Esophagus muscularis mucosa (tissue), 4 donors: ENCODE data around the gene CTXN1. TPM values are rescaled to one million over a fixed set of nuclear protein-coding genes. Genes with fewer than 3 reads are reported as not detected.

Experiments used
- DNase-seq: peaks from one replicate; pipeline ENCODE4 v3.0.0-alpha.2; 2017; ENCODE audit errors: extremely low spot score
- H3K27ac ChIP-seq, 4 donors: fragments of 200-600 bp; sonication (generic); replicated peaks in 1 of 4; 1 replicate in 3 of 4; 2 replicates in 1 of 4; pipeline ENCODE4 v1.5.1; 2016 to 2019; ENCODE audit warnings: mild to moderate bottlenecking in 1 of 4
- H3K27me3 ChIP-seq, 4 donors: fragments of 200-600 bp; sonication (generic); one replicate each; pipeline versions ENCODE4 v1.5.1 to v1.6.0; 2016 to 2019
- H3K36me3 ChIP-seq, 4 donors: fragments of 200-600 bp; sonication (generic); one replicate each; pipeline ENCODE4 v1.5.1; 2016 to 2019
- H3K4me1 ChIP-seq, 4 donors: fragments of 200-600 bp; sonication (generic); one replicate each; pipeline ENCODE4 v1.5.1; 2016 to 2019
- H3K4me3 ChIP-seq, 4 donors: fragments of 200-600 bp; sonication (generic); 1 replicate in 2 of 4; 2 replicates in 2 of 4; pipeline ENCODE4 v1.5.1; 2016 to 2019; ENCODE audit warnings: mild to moderate bottlenecking in 4 of 4, moderate library complexity in 1 of 4
- H3K9me3 ChIP-seq, 4 donors: fragments of 200-600 bp; sonication (generic); 1 replicate in 3 of 4; 2 replicates in 1 of 4; pipeline ENCODE4 v1.5.1; 2016 to 2019
- CTCF ChIP-seq, 3 experiments: fragments of 200-600 bp in 2 of 3; fragments of 450-650 bp in 1 of 3; sonication (generic) in 2 of 3; IDR thresholded peaks; one replicate each; pipeline ENCODE4 v1.5.1; 2017 to 2019; ENCODE audit warnings: antibody characterized with exemption in 3 of 3, mild to moderate bottlenecking in 2 of 3, moderate library complexity in 1 of 3
- EP300 ChIP-seq: sonication (generic); formaldehyde crosslinking; IDR thresholded peaks from one replicate; pipeline ENCODE4 v1.6.1; 2017; ENCODE audit warnings: antibody characterized with exemption
- POLR2A ChIP-seq: fragments of 450-650 bp; IDR thresholded peaks from one replicate; pipeline ENCODE4 v1.6.1; 2017; ENCODE audit warnings: antibody characterized with exemption, moderate library complexity, mild to moderate bottlenecking, low read depth
- POLR2AphosphoS5 ChIP-seq, 2 donors: sonication (generic); formaldehyde crosslinking; IDR thresholded peaks; one replicate each; pipeline ENCODE4 v1.6.1; 2017; ENCODE audit warnings: antibody characterized with exemption in 2 of 2
- WGBS: methylation state at CpG from one replicate; pipeline ENCODE4 v1.1.5; 2018; 5-methylcytosine and 5-hydroxymethylcytosine counted together
- intact Hi-C: fragments of 100-400 bp; cut with DNase I; formaldehyde crosslinking; loops from one replicate; pipeline ENCODE4 v1.15.1; 2023
- total RNA-seq, 4 donors: library from RNA; depleted of rRNA; stranded (reverse); fragments of >200 nt; gene quantifications; one replicate each; pipeline versions ENCODE4 v1.1.0 to v1.2.1, GENCODE V29; 2016

The CTXN1 gene
- total RNA-seq, 4 donors from 2014 or later, result 28.7 to 59.4 (median 49.2) TPM

DNA sequence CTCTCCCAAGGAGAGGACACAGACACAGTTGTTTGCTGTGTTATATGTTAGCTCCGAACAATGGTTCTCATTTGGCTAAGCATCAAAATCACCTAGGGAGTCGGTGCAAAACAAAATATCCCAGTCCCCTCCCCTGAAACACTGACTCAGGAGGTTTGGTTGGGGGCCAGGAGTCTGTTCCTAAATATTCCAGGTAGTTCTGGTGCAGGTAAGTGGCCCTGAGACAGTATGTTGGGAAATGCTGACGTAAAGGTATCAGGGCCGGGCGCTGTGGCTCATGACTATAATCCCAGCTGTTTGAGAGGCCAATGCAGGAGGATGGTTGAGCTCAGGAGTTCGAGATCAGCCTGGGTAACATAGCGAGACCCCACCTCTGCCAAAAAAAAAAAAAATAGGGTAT, 24.6 kb downstream of the CTXN1 start:
- Histone ChIP-seq H3K27me3 (peaks cover 0 to 11% (median 0%) of the 10 kb centered on the region in 4 donors), H3K4me1 (peaks cover 26 to 31% (median 30%) of the 10 kb centered on the region in 4 donors), H3K4me3 (no peak overlapping the region), H3K36me3 (peaks cover 7 to 15% (median 10%) of the 10 kb centered on the region in 4 donors), H3K27ac (no peak overlapping the region), H3K9me3 (no peaks in the 10 kb centered on the region)
- intact Hi-C loops, result no loop called here
- 89% methylated on average over 7 of the region's 7 CpGs for WGBS
- no peak for DNase-seq
- TF ChIP-seq EP300 (no peak), POLR2A (no peak), POLR2AphosphoS5 (IDR thresholded peaks at IDR 0.05) (no peak), CTCF (IDR thresholded peaks at IDR 0.05) (no peak)

DNA sequence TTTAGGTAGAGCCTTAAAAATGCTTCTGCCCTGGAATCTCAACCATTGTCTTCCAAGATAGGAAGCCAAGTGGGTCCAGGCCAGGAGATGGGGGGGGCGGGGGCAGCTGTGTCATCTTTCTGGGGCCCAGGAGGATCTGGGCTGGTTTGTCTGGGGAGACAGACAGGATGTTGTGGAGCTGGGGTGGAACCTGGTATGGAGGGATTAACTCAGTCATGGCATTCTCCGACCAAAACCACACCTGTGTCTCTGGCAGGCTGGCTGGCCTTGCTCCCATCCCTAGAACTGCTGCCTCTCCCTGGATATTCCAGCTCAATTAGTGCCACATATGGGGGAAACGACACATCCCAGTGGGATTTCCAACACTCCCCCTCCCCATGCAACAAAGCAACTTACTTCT, 25.0 kb downstream of the CTXN1 start:
- TF ChIP-seq POLR2A, result no peak
- TF ChIP-seq EP300, result no peak
- no peak for TF ChIP-seq POLR2AphosphoS5 (IDR thresholded peaks at IDR 0.05)
- no peak for TF ChIP-seq CTCF (IDR thresholded peaks at IDR 0.05)
- no peak overlapping the region for H3K4me3 ChIP-seq
- no peaks in the 10 kb centered on the region for H3K9me3 ChIP-seq
- WGBS, result 50% methylated on average over 3 of the region's 3 CpGs
- peaks cover 0 to 11% (median 0%) of the 10 kb centered on the region in 4 donors for H3K27me3 ChIP-seq
- DNase-seq, result no peak
- peaks cover 22 to 27% (median 26%) of the 10 kb centered on the region in 4 donors for H3K4me1 ChIP-seq
- intact Hi-C loops, result no loop called here
- no peak overlapping the region for H3K27ac ChIP-seq
- H3K36me3 ChIP-seq, result peaks cover 3 to 11% (median 6%) of the 10 kb centered on the region in 4 donors

GRCh38 chr19:7900401-7900870, 25.5 kb downstream of the CTXN1 start:
- Histone ChIP-seq H3K4me3 (no peak overlapping the region), H3K27ac (no peak overlapping the region), H3K9me3 (no peaks in the 10 kb centered on the region), H3K36me3 (peaks cover 0 to 6% (median 1%) of the 10 kb centered on the region in 4 donors), H3K4me1 (peaks cover 17 to 22% (median 21%) of the 10 kb centered on the region in 4 donors), H3K27me3 (peaks cover 0 to 11% (median 0%) of the 10 kb centered on the region in 4 donors)
- WGBS, result 83% methylated on average over 17 of the region's 21 CpGs
- intact Hi-C loops, result no loop called here
- no peak for DNase-seq
- TF ChIP-seq POLR2AphosphoS5 (IDR thresholded peaks at IDR 0.05) (no peak), CTCF (IDR thresholded peaks at IDR 0.05) (no peak), POLR2A (no peak)

- Histone ChIP-seq H3K27ac (no peak overlapping the region), H3K9me3 (no peaks in the 10 kb centered on the region), H3K4me1 (peaks cover 11 to 16% (median 15%) of the 10 kb centered on the region in 4 donors), H3K36me3 (peaks cover 0 to under 1% (median 0%) of the 10 kb centered on the region in 4 donors), H3K27me3 (peaks cover 0 to 17% (median 0%) of the 10 kb centered on the region in 4 donors), H3K4me3 (no peak overlapping the region)
- TF ChIP-seq CTCF (IDR thresholded peaks at IDR 0.05) (no peak), EP300 (no peak), POLR2AphosphoS5 (IDR thresholded peaks at IDR 0.05) (no peak), POLR2A (no peak)
- intact Hi-C loops, result loop anchor here (5.0 kb wide), 1 partner anchor 38 kb away; no protein-coding TSS in a partner anchor
- 86% methylated on average over 26 of the region's 34 CpGs for WGBS
- DNase-seq, result no peak
These were observed 26.1 kb downstream of the CTXN1 start for GRCh38 chr19:7899751-7900378.
